Measurements from ENCODE around the gene SLC26A1.

The SLC26A1 gene

GRCh38 chr4:963276-964225 is 29.7 kb downstream of the SLC26A1 start:
- DNase-seq = no peak

GRCh38 chr4:962231-963208 is 30.7 kb downstream of the SLC26A1 start:
- DNase-seq = no peak

- no peak for DNase-seq
Observed at GRCh38 chr4:961351-962230, 31.6 kb downstream of the SLC26A1 start.

GRCh38 chr4:960636-961350 is 32.4 kb downstream of the SLC26A1 start:
- DNase-seq = no peak

- DNase-seq = no peak
Observed at GRCh38 chr4:960140-960635, 33.0 kb downstream of the SLC26A1 start.

GRCh38 chr4:959338-960139 is 33.7 kb downstream of the SLC26A1 start:
- DNase-seq = no peak

GRCh38 chr4:958696-959337 is 34.4 kb downstream of the SLC26A1 start:
- DNase-seq = no peak

GRCh38 chr4:958314-958665 is 34.9 kb downstream of the SLC26A1 start:
- no peak for DNase-seq

- no peak for DNase-seq
Observed at GRCh38 chr4:957581-958313, 35.5 kb downstream of the SLC26A1 start.

GRCh38 chr4:957231-957580 is 36.0 kb downstream of the SLC26A1 start:
- DNase-seq = no peak

- no peak for DNase-seq
Observed at GRCh38 chr4:956531-957230, 36.5 kb downstream of the SLC26A1 start.

GRCh38 chr4:955931-956381 is 37.2 kb downstream of the SLC26A1 start:
- no peak for DNase-seq

- DNase-seq = no peak
Observed at GRCh38 chr4:955161-955921, 37.9 kb downstream of the SLC26A1 start.

- no peak for DNase-seq
Observed at GRCh38 chr4:954211-955020, 38.8 kb downstream of the SLC26A1 start.

GRCh38 chr4:953574-953915 is 39.7 kb downstream of the SLC26A1 start:
- DNase-seq = no peak

GRCh38 chr4:952881-953573 is 40.2 kb downstream of the SLC26A1 start:
- DNase-seq = no peak

All from DMS79 treated with DMSO at 0.1 percent for 48 hours (cell line).